CD4-positive, alpha-beta memory T cell (primary cell): Measurements from ENCODE around the gene ALOX12. TPM values are rescaled to one million over a fixed set of nuclear protein-coding genes. Genes with fewer than 3 reads are reported as not detected.
"Not testable (repeated sequence)": the region's sequence is repeated elsewhere in the genome, so short reads cannot be mapped to it uniquely, and the experiment has no call there.

Source experiments
- CTCF ChIA-PET: fragments of 350-600 bp; sonication (Branson Sonifier 250); formaldehyde crosslinking; loops from one replicate; lab custom pipeline; 2021; ENCODE audit warnings: inconsistent platforms; ENCODE audit not compliant: partially characterized antibody; lab: Charles Lee
- POLR2A ChIA-PET: fragments of 350-600 bp; sonication (Branson Sonifier 250); formaldehyde crosslinking; loops from one replicate; lab custom pipeline; 2021; ENCODE audit not compliant: partially characterized antibody; lab: Charles Lee
- DNase-seq, 5 donors: peaks; one replicate each; pipeline versions ENCODE4 v3.0.0 to v3.0.0-alpha.2; 2020 to 2022; ENCODE audit warnings: mixed read lengths in 1 of 5
- H3K27ac ChIP-seq: one replicate; pipeline ENCODE4 v1.7.0; 2013; ENCODE audit warnings: low read depth, low read length
- H3K27me3 ChIP-seq: 2 replicates; pipeline ENCODE4 v1.7.0; 2013; ENCODE audit warnings: mild to moderate bottlenecking, low read length, moderate library complexity; ENCODE audit not compliant: insufficient read depth
- H3K36me3 ChIP-seq: 2 replicates; pipeline ENCODE4 v1.7.0; 2013; ENCODE audit warnings: mild to moderate bottlenecking, low read length, moderate library complexity; ENCODE audit not compliant: insufficient read depth
- H3K4me1 ChIP-seq: 2 replicates; pipeline ENCODE4 v1.7.0; 2013; ENCODE audit warnings: mild to moderate bottlenecking, low read length, moderate library complexity; ENCODE audit not compliant: insufficient read depth
- H3K4me3 ChIP-seq, 2 donors: one replicate each; pipeline ENCODE4 v1.7.0; 2013; ENCODE audit warnings: low read length in 2 of 2, mild to moderate bottlenecking in 1 of 2
- H3K9me3 ChIP-seq, 2 donors: one replicate each; pipeline ENCODE4 v1.7.0; 2013; ENCODE audit warnings: low read length in 2 of 2, control low read depth in 1 of 2; ENCODE audit not compliant: control insufficient read depth in 1 of 2
- H3K27ac Mint-ChIP-seq, 7 donors: one replicate each; pipeline ENCODE4 v1.8.0; 2020 to 2021; ENCODE audit warnings: mixed read lengths in 7 of 7, mild to moderate bottlenecking in 6 of 7, inconsistent platforms in 3 of 7, moderate library complexity in 3 of 7
- H3K27me3 Mint-ChIP-seq, 2 donors: one replicate each; pipeline ENCODE4 v1.8.0; 2020 to 2021; ENCODE audit warnings: mixed read lengths in 2 of 2
- H3K36me3 Mint-ChIP-seq, 2 donors: one replicate each; pipeline ENCODE4 v1.8.0; 2020 to 2021; ENCODE audit warnings: mixed read lengths in 2 of 2, inconsistent platforms in 1 of 2, mild to moderate bottlenecking in 1 of 2
- H3K4me1 Mint-ChIP-seq, 4 donors: one replicate each; pipeline ENCODE4 v1.8.0; 2020 to 2021; ENCODE audit warnings: mixed read lengths in 4 of 4, mild to moderate bottlenecking in 1 of 4
- H3K4me3 Mint-ChIP-seq, 8 donors: one replicate each; pipeline ENCODE4 v1.8.0; 2020 to 2021; ENCODE audit warnings: mixed read lengths in 8 of 8, mild to moderate bottlenecking in 7 of 8, moderate library complexity in 6 of 8, inconsistent platforms in 3 of 8
- H3K9me3 Mint-ChIP-seq, 8 donors: one replicate each; pipeline ENCODE4 v1.8.0; 2020 to 2021; ENCODE audit warnings: mixed read lengths in 8 of 8, mild to moderate bottlenecking in 5 of 8, inconsistent platforms in 3 of 8, moderate library complexity in 1 of 8
- intact Hi-C: fragments of 100-400 bp; cut with micrococcal nuclease; formaldehyde crosslinking; loops from one replicate; pipeline ENCODE4 v1.15.1; 2023
- polyA plus RNA-seq, 2 donors: library from polyadenylated mRNA; unstranded; fragments of 300-500 nt; fragmentation: Illumina TruSeq; gene quantifications; one replicate each; pipeline ENCODE4 v1.2.3, GENCODE V29; 2021
- total RNA-seq, 2 experiments: library from RNA; stranded (reverse); gene quantifications; one replicate each; pipeline ENCODE4 v1.2.3, GENCODE V29; 2021

ALOX12 gene
- total RNA-seq (not detected), polyA plus RNA-seq (under 1 TPM in 1 of 2 donors, not detected in 1; 0.19 TPM)

- no peak for DNase-seq
- CTCF ChIA-PET: interaction anchor here (1.4 to 2.1 kb wide), 2 partner anchors 9 to 85 kb away, joined by 4 to 12 read pairs; no protein-coding TSS in a partner anchor
- peaks cover 0 to 5% (median 3%) of the 10 kb centered on the region in 4 donors for H3K4me1 Mint-ChIP-seq
- Histone ChIP-seq H3K4me1 (no peaks in the 10 kb centered on the region), H3K36me3 (peaks cover 24% of the 10 kb centered on the region), H3K27me3 (no peaks in the 10 kb centered on the region), H3K27ac (no peak within 1 kb of the TSS), H3K4me3 (no peak within 1 kb of the TSS), H3K9me3 (no peaks in the 10 kb centered on the region)
- peaks cover 0 to 2% (median 0%) of the 10 kb centered on the region in 8 donors for H3K9me3 Mint-ChIP-seq
- H3K27ac Mint-ChIP-seq: peak within 1 kb of the TSS in 1 of 7 donors; percentile 32
- no peaks in the 10 kb centered on the region for H3K27me3 Mint-ChIP-seq
- POLR2A ChIA-PET: interaction anchor here (0.8 kb wide), 1 partner anchor 9 kb away, joined by 3 read pairs; no protein-coding TSS in a partner anchor
- no peak within 1 kb of the TSS for H3K4me3 Mint-ChIP-seq
- H3K36me3 Mint-ChIP-seq: peaks cover 30 to 38% of the 10 kb centered on the region in 2 donors
- intact Hi-C loops: no loop called here
These were observed at the start of gene ALOX12 for GRCh38 chr17:6995500-6996255. Gene ALOX12, plus strand, starts transcription at chr17:6996049. Its CDS starts 69 bp downstream, at chr17:6996118.

- Mint-ChIP-seq H3K27ac (no peak overlapping the region), H3K27me3 (no peaks in the 10 kb centered on the region), H3K4me1 (peaks cover 0 to 6% (median 2%) of the 10 kb centered on the region in 4 donors), H3K36me3 (peaks cover 0 to 9% of the 10 kb centered on the region in 2 donors), H3K4me3 (no peak overlapping the region), H3K9me3 (no peaks in the 10 kb centered on the region)
- ChIA-PET POLR2A (no interaction called here), CTCF (interaction anchor here (0.6 kb wide), 1 partner anchor 9 kb away, joined by 3 read pairs; no protein-coding TSS in a partner anchor)
- Histone ChIP-seq H3K36me3 (no peaks in the 10 kb centered on the region), H3K9me3 (no peaks in the 10 kb centered on the region), H3K27ac (no peak overlapping the region), H3K4me1 (no peaks in the 10 kb centered on the region), H3K27me3 (no peaks in the 10 kb centered on the region), H3K4me3 (no peak overlapping the region)
- no peak for DNase-seq
- intact Hi-C loops: no loop called here
These were observed 48.1 kb upstream of the ALOX12 start for GRCh38 chr17:6947745-6948144.

GRCh38 chr17:6948562-6948961 is 47.3 kb upstream of the ALOX12 start:
- POLR2A ChIA-PET: no interaction called here
- Histone ChIP-seq H3K4me3 (no peak overlapping the region), H3K36me3 (no peaks in the 10 kb centered on the region), H3K9me3 (no peaks in the 10 kb centered on the region), H3K27ac (no peak overlapping the region), H3K27me3 (no peaks in the 10 kb centered on the region), H3K4me1 (no peaks in the 10 kb centered on the region)
- CTCF ChIA-PET: no interaction called here
- no peaks in the 10 kb centered on the region for H3K9me3 Mint-ChIP-seq
- intact Hi-C loops: no loop called here
- H3K36me3 Mint-ChIP-seq: peaks cover 0 to 9% of the 10 kb centered on the region in 2 donors
- DNase-seq: no peak
- H3K4me3 Mint-ChIP-seq: no peak overlapping the region
- H3K4me1 Mint-ChIP-seq: peaks cover 0 to 6% (median 2%) of the 10 kb centered on the region in 4 donors
- no peak overlapping the region for H3K27ac Mint-ChIP-seq
- no peaks in the 10 kb centered on the region for H3K27me3 Mint-ChIP-seq

- ChIA-PET CTCF (no interaction called here), POLR2A (no interaction called here)
- peaks cover 0 to 6% (median 2%) of the 10 kb centered on the region in 4 donors for H3K4me1 Mint-ChIP-seq
- no peak overlapping the region for H3K27ac Mint-ChIP-seq
- H3K4me3 Mint-ChIP-seq: no peak overlapping the region
- H3K9me3 ChIP-seq: no peaks in the 10 kb centered on the region
- peaks cover 0 to 9% of the 10 kb centered on the region in 2 donors for H3K36me3 Mint-ChIP-seq
- no peaks in the 10 kb centered on the region for H3K9me3 Mint-ChIP-seq
- no peak overlapping the region for H3K27ac ChIP-seq
- H3K4me1 ChIP-seq: no peaks in the 10 kb centered on the region
- no peaks in the 10 kb centered on the region for H3K27me3 ChIP-seq
- H3K27me3 Mint-ChIP-seq: no peaks in the 10 kb centered on the region
- intact Hi-C loops: no loop called here
- no peak overlapping the region for H3K4me3 ChIP-seq
- no peaks in the 10 kb centered on the region for H3K36me3 ChIP-seq
- no peak for DNase-seq
These were observed 46.9 kb upstream of the ALOX12 start for GRCh38 chr17:6948976-6949375.

GRCh38 chr17:6950938-6951337 is 44.9 kb upstream of the ALOX12 start:
- not testable (repeated sequence) for H3K9me3 Mint-ChIP-seq

GRCh38 chr17:6953689-6954088 is 42.2 kb upstream of the ALOX12 start:
- POLR2A ChIA-PET: no interaction called here
- Histone ChIP-seq H3K27ac (no peak overlapping the region), H3K27me3 (no peaks in the 10 kb centered on the region), H3K4me1 (no peaks in the 10 kb centered on the region), H3K4me3 (no peak overlapping the region), H3K36me3 (no peaks in the 10 kb centered on the region), H3K9me3 (no peaks in the 10 kb centered on the region)
- CTCF ChIA-PET: no interaction called here
- intact Hi-C loops: no loop called here
- Mint-ChIP-seq H3K4me3 (no peak overlapping the region), H3K27ac (no peak overlapping the region), H3K4me1 (peaks cover 0 to 2% (median under 1%) of the 10 kb centered on the region in 4 donors), H3K27me3 (no peaks in the 10 kb centered on the region), H3K36me3 (peaks cover 0 to 11% of the 10 kb centered on the region in 2 donors), H3K9me3 (no peaks in the 10 kb centered on the region)
- no peak for DNase-seq

More at GRCh38 chr17:6950938-6951337, 44.9 kb upstream of the ALOX12 start:
- DNase-seq, H3K4me1 ChIP-seq, intact Hi-C loops, POLR2A ChIA-PET, H3K4me1 Mint-ChIP-seq, H3K27me3 ChIP-seq, H3K27ac ChIP-seq, CTCF ChIA-PET, H3K36me3 ChIP-seq, H3K4me3 Mint-ChIP-seq, H3K27me3 Mint-ChIP-seq, H3K4me3 ChIP-seq, H3K9me3 ChIP-seq: not testable (repeated sequence)
- Mint-ChIP-seq H3K36me3 (peaks cover 0 to 13% of the 10 kb centered on the region in 2 donors), H3K27ac (peak overlapping the region in 1 of 7 donors; percentile 31)

- ChIA-PET POLR2A (interaction anchor here (0.6 kb wide), 1 partner anchor 378 kb away, joined by 3 read pairs; no protein-coding TSS in a partner anchor), CTCF (no interaction called here)
- no peaks in the 10 kb centered on the region for H3K4me1 ChIP-seq
- H3K9me3 ChIP-seq: no peaks in the 10 kb centered on the region
- peaks cover 0 to 3% (median 0%) of the 10 kb centered on the region in 8 donors for H3K9me3 Mint-ChIP-seq
- H3K36me3 ChIP-seq: no peaks in the 10 kb centered on the region
- peaks cover 0 to 11% of the 10 kb centered on the region in 2 donors for H3K36me3 Mint-ChIP-seq
- H3K27ac Mint-ChIP-seq: no peak overlapping the region
- no peak overlapping the region for H3K27ac ChIP-seq
- H3K4me1 Mint-ChIP-seq: no peaks in the 10 kb centered on the region
- no peak overlapping the region for H3K4me3 Mint-ChIP-seq
- no peak for DNase-seq
- H3K27me3 Mint-ChIP-seq: no peaks in the 10 kb centered on the region
- intact Hi-C loops: no loop called here
- H3K27me3 ChIP-seq: no peaks in the 10 kb centered on the region
- H3K4me3 ChIP-seq: no peak overlapping the region
These were observed 36.1 kb upstream of the ALOX12 start for GRCh38 chr17:6959700-6960099.
